GM18498 (cell line): Measurements from ENCODE around the gene ATP8A2.
"Not testable (repeated sequence)": the region's sequence is repeated elsewhere in the genome, so short reads cannot be mapped to it uniquely, and the experiment has no call there.

Experiments used
- ATAC-seq: cut with Tn5 transposase; IDR thresholded peaks from one replicate; pipeline ENCODE4 v1.9.1; 2021; ENCODE audit warnings: mild to moderate bottlenecking, moderate library complexity; ENCODE audit not compliant: unreplicated experiment

The ATP8A2 gene

DNA sequence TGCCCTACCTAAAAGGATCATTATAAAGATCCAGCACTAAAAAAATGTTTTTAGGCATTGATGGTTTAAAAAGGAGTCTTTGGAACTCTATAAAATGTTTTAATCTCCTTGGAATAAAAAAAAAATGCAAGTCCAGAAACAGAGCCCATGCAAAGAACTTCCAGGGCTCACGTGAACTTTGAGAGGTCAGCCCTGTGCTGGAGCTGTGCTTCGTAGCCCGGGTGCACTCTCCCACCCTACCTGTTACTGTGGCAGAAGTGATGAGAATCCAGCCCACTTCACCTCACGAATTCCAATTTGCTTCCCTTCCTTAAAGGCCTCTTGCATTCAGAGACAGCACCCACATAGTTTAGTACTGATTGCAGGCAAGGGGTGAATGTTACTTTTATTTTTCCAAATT lies 412.3 kb downstream of the ATP8A2 start:
- ATAC-seq, result no peak

DNA sequence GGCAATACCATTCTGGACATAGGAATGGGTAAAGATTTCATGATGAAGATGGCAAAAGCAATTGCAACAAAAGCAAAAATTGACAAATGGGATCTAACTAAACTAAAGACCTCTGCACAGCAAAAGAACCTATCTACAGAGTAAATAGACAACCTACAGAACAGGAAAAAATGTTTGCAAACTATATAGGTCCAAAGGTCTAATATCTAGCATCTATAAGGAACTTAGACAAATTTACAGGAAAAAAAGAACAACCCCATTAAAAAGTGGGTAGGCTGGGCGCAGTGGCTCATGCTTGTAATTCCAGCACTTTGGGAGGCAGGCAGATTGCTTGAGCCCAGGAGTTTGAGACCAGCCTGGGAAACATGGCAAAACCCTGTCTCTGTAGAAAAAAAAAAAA lies 418.4 kb downstream of the ATP8A2 start:
- not testable (repeated sequence) for ATAC-seq

DNA sequence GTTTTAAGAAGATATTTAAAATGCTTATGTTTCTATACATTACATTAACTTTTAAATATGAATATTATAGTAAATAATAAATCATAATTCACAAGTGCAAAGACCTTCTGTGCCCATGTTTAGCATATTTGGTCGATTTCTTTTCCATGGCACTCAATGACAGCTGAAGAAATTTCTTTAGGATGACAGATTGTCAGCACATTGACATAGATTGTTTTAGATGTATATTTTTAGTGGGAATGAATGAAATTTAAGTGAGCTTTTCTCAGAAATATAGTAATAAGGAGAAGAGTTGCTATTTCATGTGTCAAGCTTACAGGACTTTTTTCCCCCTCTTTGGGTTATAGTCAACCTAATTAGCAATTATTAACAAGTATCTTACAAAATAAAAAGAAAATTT lies 423.5 kb downstream of the ATP8A2 start:
- ATAC-seq, result no peak

DNA sequence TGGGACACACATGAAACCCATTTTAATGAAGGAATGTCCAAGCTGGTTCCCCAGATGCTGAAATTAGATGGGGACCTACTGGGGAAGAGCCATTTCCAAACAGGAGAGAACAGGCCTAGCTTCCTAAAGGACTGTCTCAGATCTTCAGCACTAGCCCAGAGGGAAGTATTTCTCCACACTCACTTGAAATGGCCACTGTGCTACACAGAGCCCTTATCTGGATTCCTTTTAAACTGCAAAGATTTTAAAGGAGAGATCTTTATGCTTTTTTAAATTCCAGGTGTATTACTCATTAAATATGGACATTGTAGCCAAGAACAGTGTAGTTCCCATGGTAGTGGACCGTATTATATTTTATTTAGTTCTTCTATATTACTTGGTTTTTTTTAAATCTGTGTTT lies 424.7 kb downstream of the ATP8A2 start:
- ATAC-seq, result no peak

DNA sequence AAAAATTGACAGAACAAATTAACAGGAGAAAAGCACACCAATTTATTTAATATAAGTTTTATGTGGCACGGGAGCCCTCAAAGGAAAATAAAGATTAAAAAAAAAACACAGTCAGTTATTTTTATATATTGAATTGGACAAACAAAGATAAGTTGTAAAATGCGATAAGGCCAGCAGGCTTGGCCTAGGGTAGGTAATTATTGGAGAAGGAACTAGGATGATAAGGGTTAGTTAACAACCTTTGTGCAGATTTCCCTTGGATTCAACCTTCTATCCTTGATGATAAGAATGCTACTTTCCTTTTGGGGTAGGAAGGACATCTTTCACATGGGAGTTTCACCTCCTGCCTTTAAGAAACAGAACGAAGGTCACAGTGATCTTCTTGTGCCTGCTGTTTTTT lies 427.2 kb downstream of the ATP8A2 start:
- no peak for ATAC-seq

DNA sequence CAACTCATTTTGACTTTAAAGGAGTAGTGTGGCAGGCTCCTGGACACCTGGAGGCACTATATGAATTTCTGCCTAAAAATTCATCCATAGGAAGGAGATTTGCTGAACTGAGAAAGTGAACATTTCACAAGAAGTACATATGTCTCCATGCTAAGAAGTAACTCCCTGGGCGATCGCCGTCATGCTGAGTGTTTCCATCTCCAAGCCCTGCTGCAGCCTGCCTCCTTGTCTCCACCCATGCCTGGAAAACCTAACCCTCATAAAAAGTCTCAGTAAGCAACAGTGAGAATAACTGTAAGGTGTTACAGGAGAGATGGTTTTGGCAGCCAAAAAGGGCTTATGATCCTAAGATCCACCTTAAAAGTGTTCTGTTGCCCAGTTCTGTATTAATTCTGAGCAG lies 428.7 kb downstream of the ATP8A2 start:
- ATAC-seq, result no peak

DNA sequence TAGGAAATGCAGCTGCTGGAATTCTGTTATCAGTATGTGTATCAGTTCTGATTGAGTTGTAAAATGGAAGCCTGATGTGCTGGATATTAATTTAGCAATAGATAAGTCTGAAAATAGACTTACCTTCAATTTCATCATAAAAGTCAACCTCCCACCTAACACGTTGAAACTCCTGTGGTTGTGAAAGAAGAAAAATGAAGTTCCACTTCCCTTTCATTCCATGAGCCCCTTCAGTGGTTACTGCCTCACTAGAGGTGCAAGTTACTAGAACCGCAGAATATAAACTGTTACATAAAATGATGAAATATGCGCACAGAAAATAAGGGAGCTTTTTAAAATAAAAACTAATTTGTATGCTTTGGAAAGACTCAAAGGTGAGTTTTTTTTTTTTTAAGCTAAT lies 430.8 kb downstream of the ATP8A2 start:
- ATAC-seq, result no peak

DNA sequence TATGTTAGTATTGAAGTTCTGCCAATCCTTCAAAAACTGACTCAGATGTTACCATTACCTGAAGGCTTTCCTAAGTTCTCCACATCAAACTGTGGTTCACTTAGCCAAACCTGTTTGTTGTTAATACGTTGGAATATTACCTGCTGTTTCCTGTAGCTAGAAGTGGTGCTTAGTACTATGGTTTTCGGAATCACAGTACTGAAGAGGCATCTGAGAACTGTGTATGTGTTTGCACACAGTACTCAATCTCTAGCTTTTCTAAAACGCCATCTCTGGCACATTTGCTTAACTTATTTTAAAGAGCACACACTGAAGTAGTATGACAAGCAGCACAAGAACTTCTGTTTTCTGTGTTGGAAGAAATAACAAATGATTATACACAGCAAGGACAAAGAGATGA lies 431.9 kb downstream of the ATP8A2 start:
- no peak for ATAC-seq

DNA sequence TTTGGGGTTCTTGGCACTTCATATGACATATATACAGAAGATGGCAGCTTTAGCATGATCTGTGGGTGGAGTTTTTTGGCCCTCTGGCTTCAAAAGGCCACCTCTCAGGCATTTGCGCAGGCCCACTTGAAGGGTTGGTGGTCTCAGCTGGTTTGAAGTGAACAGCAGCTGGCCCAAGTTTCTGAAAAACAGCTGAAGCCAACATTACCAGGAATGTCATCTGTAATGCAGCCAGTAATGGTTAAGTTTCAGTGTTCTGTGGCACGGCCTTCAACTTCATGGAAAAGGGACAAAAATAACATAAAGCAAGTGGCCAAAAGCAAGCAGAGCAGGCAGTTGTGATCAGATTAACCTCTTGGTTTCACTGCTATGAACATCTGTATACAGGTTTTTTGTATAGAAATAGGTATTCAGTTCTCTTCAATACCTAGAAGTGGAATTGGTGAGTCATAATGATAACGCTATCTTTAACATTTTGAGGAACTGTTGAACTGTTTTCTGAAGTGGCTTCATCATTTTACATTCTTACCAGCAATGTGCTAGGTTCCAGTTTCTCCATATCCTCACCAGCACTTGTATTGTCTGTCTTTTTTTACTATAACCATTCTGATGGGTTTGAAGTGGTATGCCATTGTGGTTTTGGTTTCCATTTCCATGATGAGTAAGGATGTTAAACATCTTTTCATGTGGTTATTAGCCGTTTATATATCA lies 434.6 kb downstream of the ATP8A2 start:
- peak; percentile 46 for ATAC-seq

DNA sequence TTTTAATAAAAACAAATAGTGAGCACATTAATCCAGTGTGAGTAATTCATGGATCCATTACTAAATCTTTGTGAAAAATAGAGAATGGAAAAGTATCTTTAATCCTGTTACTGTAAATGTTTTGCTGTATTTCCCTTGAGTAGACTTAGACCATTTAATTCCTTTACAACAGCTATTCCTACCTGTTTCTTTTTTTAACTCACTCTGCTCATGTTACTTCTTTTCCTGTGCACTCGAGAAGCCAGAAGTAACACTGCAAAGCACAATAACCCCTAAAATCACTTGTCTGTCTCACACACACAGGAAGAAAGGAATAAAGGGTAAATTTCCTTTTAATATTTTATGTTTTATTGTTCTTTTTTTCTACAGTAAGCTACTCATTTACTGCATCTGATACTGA lies 435.8 kb downstream of the ATP8A2 start:
- no peak for ATAC-seq

DNA sequence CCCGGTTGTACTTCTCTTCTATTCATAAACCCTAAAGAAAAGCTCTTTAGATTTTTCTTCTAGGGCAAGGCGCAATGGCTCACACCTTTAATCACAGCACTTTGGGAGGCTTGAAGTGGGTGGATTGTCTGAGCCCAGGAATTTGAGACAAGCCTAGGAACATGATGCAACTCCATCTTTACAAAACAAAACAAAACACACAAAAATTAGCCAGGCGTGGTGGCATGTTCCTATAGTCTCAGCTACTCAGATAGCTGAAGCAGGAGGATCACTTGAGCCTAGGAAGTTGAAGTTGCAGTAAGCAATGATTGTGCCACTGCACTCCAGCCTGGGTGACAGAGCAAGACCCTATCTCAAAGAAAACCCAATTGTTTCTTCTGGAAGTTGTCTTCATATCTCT lies 439.7 kb downstream of the ATP8A2 start:
- ATAC-seq, result no peak

DNA sequence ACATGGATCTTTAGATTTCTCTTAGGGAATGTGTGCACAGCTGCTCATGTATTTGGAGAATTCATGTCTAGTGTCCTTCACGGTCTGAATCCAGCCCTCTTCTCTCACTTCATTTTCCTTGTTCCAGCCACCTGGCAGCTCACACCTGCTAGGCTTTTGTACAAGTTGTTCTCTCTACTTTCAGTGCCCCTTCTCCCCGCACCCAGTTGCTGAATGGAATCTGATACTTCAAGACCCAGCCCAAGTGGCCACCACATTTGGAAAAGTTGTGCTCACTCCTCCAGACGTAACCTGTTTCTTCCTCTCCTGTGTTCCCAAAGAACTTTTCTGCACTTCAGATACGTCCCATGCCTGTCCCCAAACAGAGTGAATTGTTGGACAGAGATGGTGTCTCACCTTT lies 444.5 kb downstream of the ATP8A2 start:
- no peak for ATAC-seq

DNA sequence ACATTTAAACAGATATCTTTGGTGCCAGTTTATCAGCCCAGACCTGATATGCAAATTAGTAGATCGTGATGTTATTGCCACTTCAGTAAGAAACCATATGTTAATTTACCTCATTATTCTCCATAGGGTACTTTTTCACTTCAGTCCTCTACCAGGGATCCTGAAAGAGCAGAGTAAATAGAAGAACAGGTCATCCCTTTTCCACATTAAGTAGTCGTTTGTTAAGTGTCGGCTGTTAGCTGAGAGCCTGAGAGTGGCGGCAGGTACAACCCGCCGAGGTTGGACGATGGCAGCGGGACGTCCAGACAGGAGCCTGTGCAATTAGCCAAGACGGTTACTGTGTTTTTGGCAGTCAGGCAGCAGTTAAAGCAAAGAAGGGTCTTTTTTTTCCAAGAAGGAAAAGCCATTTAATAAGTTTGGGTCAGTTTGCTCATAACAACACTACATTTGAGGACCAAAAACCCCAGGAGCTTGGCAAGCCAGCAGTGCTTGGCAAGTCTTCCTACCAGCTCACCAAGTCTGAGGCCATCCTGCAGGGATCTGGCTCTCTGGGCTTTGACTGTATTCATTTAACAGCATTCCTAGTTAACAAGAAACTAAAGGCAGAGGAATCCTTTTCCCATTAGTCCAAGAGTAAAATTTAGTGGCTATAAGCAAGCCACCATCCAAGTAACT lies 448.2 kb downstream of the ATP8A2 start:
- ATAC-seq, result no peak

DNA sequence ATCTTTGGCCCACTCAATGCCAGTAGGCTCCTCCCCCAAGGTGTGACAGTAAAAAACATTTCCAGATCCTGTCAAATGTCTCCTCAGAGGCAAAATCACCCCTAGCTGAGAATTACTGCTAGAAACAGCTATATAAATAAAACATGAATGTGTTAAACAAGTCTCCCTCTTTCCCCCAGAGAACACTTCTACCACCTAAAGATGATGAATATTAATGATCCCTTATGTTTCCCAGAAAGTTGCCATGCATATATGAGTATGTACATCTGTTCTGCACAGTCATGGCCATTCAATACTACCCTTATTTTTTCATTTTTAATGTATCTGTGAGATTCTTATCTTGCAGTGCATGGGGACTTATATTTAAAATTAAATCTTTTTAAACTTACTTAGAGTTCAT lies 450.0 kb downstream of the ATP8A2 start:
- ATAC-seq, result no peak

DNA sequence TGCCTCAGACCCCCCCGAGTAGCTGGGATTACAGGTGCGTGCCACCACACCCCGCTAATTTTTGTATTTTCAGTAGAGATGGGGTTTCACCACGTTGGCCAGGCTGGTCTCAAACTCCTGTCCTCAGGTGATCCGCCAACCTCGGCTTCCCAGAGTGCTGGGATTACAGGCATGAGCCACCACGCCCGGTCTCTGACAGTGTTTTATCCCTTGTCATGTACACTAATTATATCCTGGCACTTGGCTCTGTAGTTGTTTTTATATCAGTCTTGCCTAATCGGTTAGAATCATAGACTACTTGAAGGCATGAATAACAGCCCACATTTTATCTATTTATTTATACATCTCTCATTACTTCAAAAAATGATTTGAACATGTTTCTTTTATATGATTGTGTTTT lies 455.4 kb downstream of the ATP8A2 start:
- ATAC-seq, result not testable (repeated sequence)

DNA sequence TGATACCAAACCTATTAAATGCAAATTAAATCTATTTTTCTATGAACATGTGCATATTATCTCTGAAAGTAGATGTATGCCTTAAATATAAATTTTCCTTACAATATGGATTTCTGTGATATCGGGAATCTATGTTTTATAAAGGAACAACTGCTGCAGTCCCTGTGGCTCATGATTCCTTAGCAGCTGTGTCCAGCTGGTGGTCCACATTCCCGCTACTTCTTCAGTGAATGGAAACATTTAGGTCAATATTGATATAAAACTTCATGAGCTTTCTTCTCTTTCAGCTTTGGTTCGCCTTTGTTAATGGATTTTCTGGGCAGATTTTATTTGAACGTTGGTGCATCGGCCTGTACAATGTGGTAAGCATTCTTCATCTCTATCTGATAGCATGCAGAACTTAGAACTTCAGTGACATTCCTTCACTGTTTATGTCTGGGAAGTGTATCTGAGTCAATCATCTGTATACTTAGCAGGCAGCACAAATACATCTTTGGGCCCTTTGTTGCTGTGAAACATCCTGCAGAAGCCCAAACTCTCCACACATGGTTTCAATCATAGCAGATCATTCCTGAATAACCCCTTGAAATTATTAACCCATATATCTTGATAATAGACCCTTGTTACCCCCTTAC lies 456.2 kb downstream of the ATP8A2 start:
- ATAC-seq, result no peak

DNA sequence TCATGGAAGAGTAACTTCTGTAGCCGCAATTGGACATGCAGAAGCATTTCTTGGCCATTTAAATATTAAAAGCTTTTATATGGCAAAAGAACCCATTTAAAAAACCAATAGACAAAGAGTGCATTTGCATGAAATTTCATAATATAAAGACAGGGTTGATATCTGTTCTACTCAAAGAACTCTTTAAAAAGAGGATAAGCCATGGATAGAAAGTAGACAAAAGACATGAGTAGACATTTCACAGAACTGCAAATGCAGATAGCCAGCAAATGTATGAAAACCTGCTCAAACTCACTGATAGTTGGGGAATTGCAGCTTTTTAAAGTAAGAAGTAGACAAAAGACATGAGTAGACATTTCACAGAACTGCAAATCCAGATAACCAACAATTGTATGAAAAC lies 462.0 kb downstream of the ATP8A2 start:
- no peak for ATAC-seq

DNA sequence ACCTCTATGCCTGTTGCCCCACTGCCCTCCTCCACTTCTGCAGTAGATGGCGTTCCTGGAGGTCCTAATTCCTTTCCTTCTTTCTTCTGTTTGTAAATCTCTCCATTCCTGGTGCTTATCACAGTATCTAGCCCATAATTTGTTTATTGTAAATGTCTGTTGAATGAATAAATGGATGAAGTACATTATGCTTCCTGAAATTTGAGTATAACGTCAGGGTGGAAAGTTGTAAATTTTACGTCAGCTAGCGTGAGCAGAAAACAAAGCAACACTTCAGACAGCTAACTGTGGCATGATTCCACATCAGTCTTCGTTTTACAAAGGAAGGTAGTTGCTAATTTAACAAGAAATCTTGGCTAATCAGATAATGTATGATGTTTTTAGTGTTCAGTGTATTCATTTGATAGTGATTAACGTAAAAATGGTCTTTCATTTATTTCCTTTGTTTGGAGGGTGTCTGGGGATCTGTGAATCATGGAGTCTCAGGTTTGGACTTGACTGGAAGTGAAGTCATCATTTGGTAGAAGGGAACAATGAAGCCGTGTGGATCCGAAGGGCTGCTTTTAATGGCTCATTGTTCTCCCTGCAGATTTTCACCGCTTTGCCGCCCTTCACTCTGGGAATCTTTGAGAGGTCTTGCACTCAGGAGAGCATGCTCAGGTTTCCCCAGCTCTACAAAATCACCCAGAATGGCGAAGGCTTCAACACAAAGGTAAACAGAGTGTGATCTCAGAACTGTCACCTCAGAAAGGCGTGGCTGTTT lies 465.0 kb downstream of the ATP8A2 start:
- no peak for ATAC-seq

DNA sequence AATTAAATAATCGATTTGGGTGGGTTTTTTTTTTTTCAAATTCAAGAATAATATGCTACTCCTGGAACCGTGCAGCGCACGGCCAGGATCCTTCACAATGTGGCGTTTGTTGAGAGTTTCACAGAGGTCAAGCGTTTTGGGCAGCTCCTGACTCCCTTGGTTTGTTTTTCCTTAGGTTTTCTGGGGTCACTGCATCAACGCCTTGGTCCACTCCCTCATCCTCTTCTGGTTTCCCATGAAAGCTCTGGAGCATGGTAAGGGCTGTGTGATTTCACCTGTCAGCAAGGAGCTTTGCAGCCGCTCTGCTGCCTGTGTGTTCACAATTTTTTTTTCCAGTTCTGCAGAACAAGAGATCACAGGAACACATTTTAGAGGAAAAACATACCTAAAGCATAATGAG lies 467.6 kb downstream of the ATP8A2 start:
- ATAC-seq, result no peak

DNA sequence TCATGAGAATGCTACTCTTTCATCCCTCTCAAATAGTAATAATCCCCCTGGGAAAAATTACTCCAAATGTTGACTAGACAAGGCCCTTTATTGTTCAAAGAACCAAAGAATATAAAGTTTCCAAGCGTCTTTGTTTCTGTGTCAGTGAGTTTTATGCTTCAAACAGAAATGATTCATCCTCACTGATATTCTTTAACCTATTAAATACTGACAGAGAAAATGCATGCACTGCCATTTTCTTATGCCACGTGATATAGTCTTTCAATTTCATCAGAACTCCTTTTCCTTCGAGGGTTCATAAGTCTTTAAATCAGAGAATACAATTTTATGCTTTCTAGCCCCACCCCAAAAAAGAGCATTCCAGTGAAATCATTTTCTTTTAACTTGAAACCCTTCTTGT lies 468.5 kb downstream of the ATP8A2 start:
- ATAC-seq, result no peak

DNA sequence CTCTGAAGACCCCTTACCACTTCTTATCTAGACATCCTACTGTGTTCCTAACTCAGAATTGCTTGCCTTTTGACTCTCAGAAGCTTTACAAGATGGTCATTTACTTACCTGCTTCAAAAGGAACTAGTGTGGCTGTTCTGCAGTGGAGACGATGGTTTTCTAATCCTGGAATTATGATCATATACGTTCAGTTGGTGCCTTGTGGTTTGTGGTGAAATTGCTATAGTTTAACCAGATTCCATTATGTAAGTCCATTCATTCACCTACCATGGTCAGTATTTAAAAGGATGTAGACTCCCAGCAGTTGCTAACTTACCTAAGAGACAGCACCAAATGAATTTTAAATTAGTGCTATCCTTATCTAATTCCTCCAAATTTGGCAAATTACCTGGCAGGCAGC lies 469.2 kb downstream of the ATP8A2 start:
- ATAC-seq, result no peak

DNA sequence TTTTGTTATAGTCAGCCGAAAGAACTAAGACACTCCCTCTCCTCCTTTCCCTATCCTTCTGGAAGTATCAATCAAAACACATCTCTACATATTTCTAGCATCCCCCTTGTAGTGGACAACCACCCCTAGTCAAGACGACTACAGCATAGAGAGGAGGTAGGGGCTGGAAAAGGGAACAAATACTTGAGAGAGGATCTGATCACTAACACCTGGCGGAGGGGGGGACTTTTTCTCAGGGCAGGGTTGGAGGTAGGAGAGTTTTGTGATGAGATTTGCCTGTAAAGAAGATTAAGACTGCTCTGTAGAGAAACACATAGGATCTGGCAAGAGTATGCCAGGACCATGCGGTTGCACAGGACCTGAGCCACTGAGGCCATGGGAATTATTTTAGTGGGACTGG lies 471.9 kb downstream of the ATP8A2 start:
- ATAC-seq, result no peak
